Measurements from ENCODE around the gene EVL. TPM values are rescaled to one million over a fixed set of nuclear protein-coding genes. Genes with fewer than 3 reads are reported as not detected.

EVL gene
- total and polyA plus RNA-seq, 2 donors (not counting 3 experiments of a cell fraction or from before 2014, with no cell fraction given): 34.6 to 62.5 TPM

DNA sequence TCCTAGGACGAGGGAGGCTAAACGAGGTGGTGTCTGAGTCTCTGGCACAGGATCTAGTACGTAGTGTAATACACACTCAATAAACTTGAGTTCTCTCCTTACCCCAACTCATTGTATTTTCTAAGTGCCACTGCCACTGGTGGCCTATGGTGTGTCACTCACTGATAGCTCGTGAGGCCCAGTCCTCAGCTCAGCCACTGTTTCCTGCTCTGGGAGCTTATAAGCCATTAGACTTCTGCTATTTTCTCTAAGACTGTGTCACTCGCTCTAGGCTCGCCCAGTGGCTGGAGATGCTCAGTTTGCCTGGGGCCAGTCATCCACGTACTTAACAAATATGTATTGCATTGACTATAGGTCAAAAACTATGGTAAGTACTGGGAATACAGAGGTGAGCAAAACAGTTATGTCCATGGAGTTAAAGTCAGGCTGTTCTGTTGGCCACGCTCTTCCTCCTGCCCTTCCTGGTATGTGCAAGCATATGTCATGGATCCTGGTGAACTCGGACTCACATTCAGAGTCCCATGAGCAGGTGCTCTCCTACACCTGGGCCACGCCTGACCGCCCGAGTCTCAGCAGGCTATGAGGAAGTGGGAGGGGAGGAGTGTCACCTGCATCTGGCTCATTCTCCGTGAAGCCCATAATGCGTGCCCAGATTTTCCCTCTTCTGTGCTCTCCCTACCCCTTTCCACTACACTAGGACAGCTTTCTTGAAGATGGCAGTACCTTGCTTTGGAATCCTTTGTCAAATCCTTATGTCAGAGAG is 52.6 kb downstream of the EVL start:
- no peak for DNase-seq (ENCODE audit: low read depth, low spot score)
- H3K9ac ChIP-seq (replicated peaks; ENCODE audit: extremely low read depth, insufficient read depth, low read length): no peak overlapping the region
- no peak overlapping the region for H2AFZ ChIP-seq (ENCODE audit: low read depth, low read length)
- no peaks in the 10 kb centered on the region for H3K36me3 ChIP-seq (ENCODE audit: control insufficient read depth in 2 of 2, extremely low read depth in 1 of 2, insufficient read depth in 2 of 2, low read length in 2 of 2)
- H3K79me2 ChIP-seq (ENCODE audit: control insufficient read depth, insufficient read depth, low read length): no peaks in the 10 kb centered on the region
- no peak for TF ChIP-seq GATA2 (IDR thresholded peaks at IDR 0.05; ENCODE audit: insufficient read depth, insufficient read length, low read depth, low read length)
- TF ChIP-seq FOS (IDR thresholded peaks at IDR 0.05; ENCODE audit: borderline replicate concordance, insufficient read depth, low read length): no peak
- no peak for TF ChIP-seq MYC (IDR thresholded peaks at IDR 0.05; ENCODE audit: low read depth, low read length)
- TF ChIP-seq POLR2A (IDR thresholded peaks at IDR 0.05; ENCODE audit: low read depth, low read length): no peak
- TF ChIP-seq JUN (IDR thresholded peaks at IDR 0.05; ENCODE audit: borderline replicate concordance, insufficient read depth, insufficient read length, low read depth): no peak
- TF ChIP-seq, protein P1, sequence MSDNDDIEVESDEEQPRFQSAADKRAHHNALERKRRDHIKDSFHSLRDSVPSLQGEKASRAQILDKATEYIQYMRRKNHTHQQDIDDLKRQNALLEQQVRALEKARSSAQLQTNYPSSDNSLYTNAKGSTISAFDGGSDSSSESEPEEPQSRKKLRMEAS (IDR thresholded peaks at IDR 0.05; ENCODE audit: insufficient read depth, insufficient read length): no peak
- CTCF ChIA-PET: interaction anchor here (0.5 to 2.9 kb wide), 2 partner anchors 9 to 56 kb away, joined by 10 to 15 read pairs; no protein-coding TSS in a partner anchor
- no peaks in the 10 kb centered on the region for H4K20me1 ChIP-seq (replicated peaks; ENCODE audit: control insufficient read depth, extremely low read depth, insufficient read depth, low read length)
- no peaks in the 10 kb centered on the region for H3K27me3 ChIP-seq (ENCODE audit: control insufficient read depth in 2 of 2, insufficient read depth in 2 of 2, low read length in 2 of 2)
- intact Hi-C loops (cut with micrococcal nuclease) (no loop called here), dilution Hi-C loops (cut with MboI; ENCODE audit: extremely low pct_ligation_motif_present, low sequenced_read_pairs) (no loop called here)
- no peak overlapping the region for H3K4me2 ChIP-seq (ENCODE audit: insufficient read depth, low read length)
- no peaks in the 10 kb centered on the region for H3K4me1 ChIP-seq (ENCODE audit: control insufficient read depth, extremely low read depth, insufficient read depth, low read length)
- no TSS peak for BruUV-seq (replicated peaks)
- no peak for FAIRE-seq
- no peaks in the 10 kb centered on the region for H3K9me3 ChIP-seq (replicated peaks; ENCODE audit: control insufficient read depth, insufficient read depth, low read length)
- H3K9me1 ChIP-seq (replicated peaks; ENCODE audit: control insufficient read depth, extremely low read depth, insufficient read depth, low read length): no peaks in the 10 kb centered on the region
- no peak overlapping the region for H3K4me3 ChIP-seq (replicated peaks in 1 of 3; ENCODE audit: insufficient read depth in 1 of 3, low read depth in 1 of 3, low read length in 3 of 3)
- H3K27ac ChIP-seq (ENCODE audit: insufficient read depth, low read depth, low read length): no peak overlapping the region
- POLR2A ChIA-PET: no interaction called here

DNA sequence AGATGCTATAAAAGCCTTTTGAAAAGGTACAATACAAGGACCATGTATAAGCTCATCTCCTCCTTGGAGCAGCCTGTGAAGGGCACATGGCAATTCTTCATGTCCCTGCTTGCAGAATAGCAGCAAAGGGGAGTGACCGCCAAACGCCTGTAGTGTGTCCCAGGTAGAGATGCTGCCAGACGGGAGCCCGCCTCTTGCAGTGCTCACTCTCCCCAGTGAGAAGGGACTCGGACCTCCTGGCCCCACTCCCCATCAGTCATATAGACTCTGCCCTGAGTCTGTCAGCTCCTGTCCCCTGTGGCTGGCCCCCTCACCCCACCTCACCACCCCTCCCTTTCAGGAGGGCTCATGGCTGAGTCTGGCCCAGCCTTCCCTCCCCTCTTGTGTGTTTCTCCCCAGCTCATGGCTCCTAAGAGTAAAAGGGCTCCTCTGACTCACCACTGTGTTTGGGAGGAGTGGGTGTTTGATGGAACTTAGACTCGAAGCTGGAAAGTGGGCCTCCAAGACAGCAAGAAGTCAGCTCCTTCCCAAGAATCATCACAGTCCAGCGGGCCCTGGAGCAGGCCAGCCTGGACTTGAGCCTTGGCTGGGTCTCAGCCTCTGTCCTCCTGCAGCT is 53.3 kb downstream of the EVL start:
- H2AFZ ChIP-seq (ENCODE audit: low read depth, low read length): no peak overlapping the region
- no peak for FAIRE-seq
- no peak overlapping the region for H3K4me3 ChIP-seq (replicated peaks in 1 of 3; ENCODE audit: insufficient read depth in 1 of 3, low read depth in 1 of 3, low read length in 3 of 3)
- DNase-seq (ENCODE audit: low read depth, low spot score): no peak
- no peaks in the 10 kb centered on the region for H4K20me1 ChIP-seq (replicated peaks; ENCODE audit: control insufficient read depth, extremely low read depth, insufficient read depth, low read length)
- no peak overlapping the region for H3K4me2 ChIP-seq (ENCODE audit: insufficient read depth, low read length)
- H3K9ac ChIP-seq (replicated peaks; ENCODE audit: extremely low read depth, insufficient read depth, low read length): no peak overlapping the region
- CTCF ChIA-PET: interaction anchor here (1.5 to 2.9 kb wide), 2 partner anchors 10 to 74 kb away, joined by 6 to 15 read pairs; no protein-coding TSS in a partner anchor
- no peaks in the 10 kb centered on the region for H3K36me3 ChIP-seq (ENCODE audit: control insufficient read depth in 2 of 2, extremely low read depth in 1 of 2, insufficient read depth in 2 of 2, low read length in 2 of 2)
- H3K27ac ChIP-seq (ENCODE audit: insufficient read depth, low read depth, low read length): no peak overlapping the region
- POLR2A ChIA-PET: no interaction called here
- no peaks in the 10 kb centered on the region for H3K27me3 ChIP-seq (ENCODE audit: control insufficient read depth in 2 of 2, insufficient read depth in 2 of 2, low read length in 2 of 2)
- BruUV-seq (replicated peaks): no TSS peak
- H3K9me3 ChIP-seq (replicated peaks; ENCODE audit: control insufficient read depth, insufficient read depth, low read length): no peaks in the 10 kb centered on the region
- TF ChIP-seq POLR2A (IDR thresholded peaks at IDR 0.05; ENCODE audit: low read depth, low read length) (no peak), JUN (IDR thresholded peaks at IDR 0.05; ENCODE audit: borderline replicate concordance, insufficient read depth, insufficient read length, low read depth) (no peak), MYC (IDR thresholded peaks at IDR 0.05; ENCODE audit: low read depth, low read length) (no peak), FOS (IDR thresholded peaks at IDR 0.05; ENCODE audit: borderline replicate concordance, insufficient read depth, low read length) (no peak)
- TF ChIP-seq, protein P1 (IDR thresholded peaks at IDR 0.05; ENCODE audit: insufficient read depth, insufficient read length): no peak
- H3K79me2 ChIP-seq (ENCODE audit: control insufficient read depth, insufficient read depth, low read length): no peaks in the 10 kb centered on the region
- dilution Hi-C loops (cut with MboI; ENCODE audit: extremely low pct_ligation_motif_present, low sequenced_read_pairs): no loop called here
- intact Hi-C loops (cut with micrococcal nuclease): no loop called here
- no peaks in the 10 kb centered on the region for H3K9me1 ChIP-seq (replicated peaks; ENCODE audit: control insufficient read depth, extremely low read depth, insufficient read depth, low read length)
- H3K4me1 ChIP-seq (ENCODE audit: control insufficient read depth, extremely low read depth, insufficient read depth, low read length): no peaks in the 10 kb centered on the region

Measured in endothelial cell of umbilical vein (primary cell).